SK-N-SH treated with all-trans-retinoic acid at 6 μM for 48 hours (cell line): ENCODE measurements around the gene NGEF.

Experiments
- ATAC-seq: fragments of 200-7000 bp; cut with Tn5 transposase; 3 replicates; pipeline ENCODE4 v1.9.1; 2020; ENCODE audit warnings: mild to moderate bottlenecking, moderate library complexity
- ARNTL ChIP-seq: fragments of 450-650 bp; formaldehyde crosslinking; IDR thresholded peaks from 2 replicates; pipeline ENCODE4 v1.5.0; 2020; ENCODE audit warnings: low read depth, mild to moderate bottlenecking, moderate library complexity, borderline replicate concordance
- BACH2 ChIP-seq: fragments of 250-450 bp; sonication (Bioruptor Pico); IDR thresholded peaks from 2 replicates; pipeline ENCODE4 v1.9.0; 2021; ENCODE audit warnings: mild to moderate bottlenecking, borderline replicate concordance
- CSDC2 ChIP-seq: fragments of 250-450 bp; sonication (Bioruptor Pico); IDR thresholded peaks from 2 replicates; pipeline ENCODE4 v1.5.0; 2020; ENCODE audit warnings: mild to moderate bottlenecking, moderate library complexity
- ESRRG ChIP-seq: fragments of 250-450 bp; sonication (Bioruptor Pico); IDR thresholded peaks from 2 replicates; pipeline ENCODE4 v1.6.1; 2021; ENCODE audit warnings: mild to moderate bottlenecking
- GLIS3 ChIP-seq: fragments of 250-450 bp; sonication (Bioruptor Pico); IDR thresholded peaks from 2 replicates; pipeline ENCODE4 v1.5.0; 2020; ENCODE audit warnings: mild to moderate bottlenecking, moderate library complexity
- ISL1 ChIP-seq: fragments of 250-450 bp; sonication (Bioruptor Pico); IDR thresholded peaks from 2 replicates; pipeline ENCODE4 v2.1.2; 2022; ENCODE audit warnings: mild to moderate bottlenecking, moderate library complexity
- OSR1 ChIP-seq: fragments of 250-450 bp; sonication (Bioruptor Pico); IDR thresholded peaks from 2 replicates; pipeline ENCODE4 v1.8.0; 2022; ENCODE audit warnings: moderate library complexity, mild to moderate bottlenecking, inconsistent platforms
- RARB ChIP-seq: fragments of 250-450 bp; sonication (Bioruptor Pico); IDR thresholded peaks from 2 replicates; pipeline ENCODE4 v1.8.0; 2021; ENCODE audit warnings: mild to moderate bottlenecking, moderate library complexity
- SNAI2 ChIP-seq: fragments of 250-450 bp; sonication (Bioruptor Pico); IDR thresholded peaks from 2 replicates; pipeline ENCODE4 v1.5.0; 2020; ENCODE audit warnings: mild to moderate bottlenecking, moderate library complexity
- TCF4 ChIP-seq: fragments of 250-450 bp; sonication (Bioruptor Pico); IDR thresholded peaks from 2 replicates; pipeline ENCODE4 v1.8.0; 2021; ENCODE audit warnings: mild to moderate bottlenecking, moderate library complexity, borderline replicate concordance
- TOX ChIP-seq: fragments of 250-450 bp; sonication (Bioruptor Pico); IDR thresholded peaks from 2 replicates; pipeline ENCODE4 v1.8.0; 2021; ENCODE audit warnings: mild to moderate bottlenecking, moderate library complexity, borderline replicate concordance
- ZC3H10 ChIP-seq: fragments of 250-450 bp; sonication (Bioruptor Pico); IDR thresholded peaks from 2 replicates; pipeline ENCODE4 v1.5.1; 2021; ENCODE audit warnings: mild to moderate bottlenecking, moderate library complexity
- ZFP3 ChIP-seq: fragments of 250-450 bp; sonication (Bioruptor Pico); IDR thresholded peaks from 2 replicates; pipeline ENCODE4 v1.5.0; 2020; ENCODE audit warnings: mild to moderate bottlenecking, moderate library complexity
- ZFP30 ChIP-seq: fragments of 450-650 bp; formaldehyde crosslinking; IDR thresholded peaks from 2 replicates; pipeline ENCODE4 v1.5.0; 2022; ENCODE audit warnings: mild to moderate bottlenecking, moderate library complexity
- ZNF565 ChIP-seq: fragments of 450-650 bp; formaldehyde crosslinking; conservative IDR thresholded peaks from 2 replicates; pipeline ENCODE4 v1.5.0; 2020; ENCODE audit warnings: low read depth, mild to moderate bottlenecking, moderate library complexity
- ZNF70 ChIP-seq: fragments of 450-650 bp; formaldehyde crosslinking; IDR thresholded peaks from 2 replicates; pipeline ENCODE4 v1.5.0; 2020; ENCODE audit warnings: mild to moderate bottlenecking, moderate library complexity
- TF ChIP-seq, protein P1 (sequence below): fragments of 250-450 bp; sonication (Bioruptor Pico); IDR thresholded peaks from 2 replicates; pipeline ENCODE4 v1.5.1; 2020; ENCODE audit warnings: low read depth, mild to moderate bottlenecking, moderate library complexity
- TF ChIP-seq, protein P2 (sequence below): fragments of 250-450 bp; sonication (Bioruptor Pico); IDR thresholded peaks from 2 replicates; pipeline ENCODE4 v1.5.1; 2021; ENCODE audit warnings: mild to moderate bottlenecking, moderate library complexity
- TF ChIP-seq, protein P3 (sequence below): fragments of 250-450 bp; sonication (Bioruptor Pico); IDR thresholded peaks from 2 replicates; pipeline ENCODE4 v1.8.0; 2020; ENCODE audit warnings: mild to moderate bottlenecking, moderate library complexity, borderline replicate concordance
- TF ChIP-seq, protein P4 (sequence below): fragments of 250-450 bp; sonication (Bioruptor Pico); IDR thresholded peaks from 2 replicates; pipeline ENCODE4 v1.8.0; 2021; ENCODE audit warnings: low read depth, mild to moderate bottlenecking, moderate library complexity, borderline replicate concordance
- TF ChIP-seq, protein P5 (sequence below): fragments of 250-450 bp; sonication (Bioruptor Pico); IDR thresholded peaks from 2 replicates; pipeline ENCODE4 v1.5.0; 2020; ENCODE audit warnings: mild to moderate bottlenecking, moderate library complexity

NGEF gene

DNA sequence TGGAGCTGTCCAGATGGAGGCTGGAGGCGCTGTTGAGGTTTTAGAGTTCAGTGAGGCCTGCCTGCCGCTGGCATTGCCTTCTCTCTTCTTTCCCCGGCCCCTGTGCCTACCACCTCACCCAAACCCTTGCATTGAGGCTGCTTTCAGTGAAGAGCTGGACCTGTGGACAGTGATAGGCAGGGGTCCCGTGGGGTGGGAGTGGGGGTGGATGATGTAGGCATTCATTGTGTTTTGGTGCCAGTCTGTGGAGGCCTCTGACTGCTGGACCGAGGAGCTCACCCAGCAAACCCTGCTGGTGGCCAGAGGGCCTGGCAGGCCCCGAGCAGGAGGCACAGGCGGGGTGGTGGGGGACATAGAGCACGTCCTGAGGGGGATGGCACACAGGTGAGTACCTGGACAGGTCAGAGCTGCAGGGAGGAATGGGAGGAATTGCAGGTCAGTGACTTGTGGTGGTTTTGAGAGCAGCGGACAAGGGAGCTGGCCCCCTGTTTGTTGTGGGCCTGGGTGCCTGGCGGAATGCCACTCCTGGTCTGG is 35.6 kb downstream of the NGEF start:
- ATAC-seq: no peak
- TF ChIP-seq, protein P1, sequence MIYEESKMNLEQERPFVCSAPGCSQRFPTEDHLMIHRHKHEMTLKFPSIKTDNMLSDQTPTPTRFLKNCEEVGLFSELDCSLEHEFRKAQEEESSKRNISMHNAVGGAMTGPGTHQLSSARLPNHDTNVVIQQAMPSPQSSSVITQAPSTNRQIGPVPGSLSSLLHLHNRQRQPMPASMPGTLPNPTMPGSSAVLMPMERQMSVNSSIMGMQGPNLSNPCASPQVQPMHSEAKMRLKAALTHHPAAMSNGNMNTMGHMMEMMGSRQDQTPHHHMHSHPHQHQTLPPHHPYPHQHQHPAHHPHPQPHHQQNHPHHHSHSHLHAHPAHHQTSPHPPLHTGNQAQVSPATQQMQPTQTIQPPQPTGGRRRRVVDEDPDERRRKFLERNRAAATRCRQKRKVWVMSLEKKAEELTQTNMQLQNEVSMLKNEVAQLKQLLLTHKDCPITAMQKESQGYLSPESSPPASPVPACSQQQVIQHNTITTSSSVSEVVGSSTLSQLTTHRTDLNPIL (CRISPR knock-in tag): no peak

DNA sequence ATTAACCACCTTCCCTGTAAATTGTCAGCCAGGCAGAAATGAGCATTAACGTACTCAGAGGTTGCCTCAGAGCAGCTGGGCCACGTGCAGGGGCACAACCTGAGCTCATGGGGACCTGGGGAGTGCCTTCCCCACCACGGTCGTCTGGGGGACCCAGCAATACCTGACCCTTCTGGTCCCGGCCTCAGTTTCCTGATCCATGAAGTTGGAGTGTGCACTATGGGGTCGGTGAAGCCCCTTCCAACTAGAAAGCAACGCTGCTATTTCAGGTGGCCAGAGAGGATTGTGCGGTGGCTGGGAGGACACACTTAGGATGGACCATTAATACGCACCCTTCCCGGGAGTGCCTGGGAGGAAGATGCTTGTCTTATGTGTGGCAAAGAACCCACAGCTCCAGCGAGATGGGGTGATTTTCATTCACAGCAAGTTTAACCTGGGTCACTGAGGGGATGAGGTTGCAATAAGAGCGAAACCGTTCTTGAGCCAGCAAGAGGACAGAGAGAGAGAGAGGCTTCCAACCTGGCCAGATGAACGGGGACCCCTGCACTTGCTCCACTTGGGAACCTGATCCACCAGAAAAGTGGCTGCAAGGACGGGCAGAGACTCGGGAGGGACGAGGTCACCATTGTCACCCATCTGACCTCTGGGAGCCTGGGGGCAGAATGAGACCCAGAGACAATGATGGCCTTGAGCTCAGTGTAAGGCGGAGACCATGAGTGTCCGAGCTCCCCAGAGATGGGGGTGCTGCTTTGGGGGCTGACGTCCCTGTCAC is 36.2 kb downstream of the NGEF start:
- no peak for ATAC-seq

DNA sequence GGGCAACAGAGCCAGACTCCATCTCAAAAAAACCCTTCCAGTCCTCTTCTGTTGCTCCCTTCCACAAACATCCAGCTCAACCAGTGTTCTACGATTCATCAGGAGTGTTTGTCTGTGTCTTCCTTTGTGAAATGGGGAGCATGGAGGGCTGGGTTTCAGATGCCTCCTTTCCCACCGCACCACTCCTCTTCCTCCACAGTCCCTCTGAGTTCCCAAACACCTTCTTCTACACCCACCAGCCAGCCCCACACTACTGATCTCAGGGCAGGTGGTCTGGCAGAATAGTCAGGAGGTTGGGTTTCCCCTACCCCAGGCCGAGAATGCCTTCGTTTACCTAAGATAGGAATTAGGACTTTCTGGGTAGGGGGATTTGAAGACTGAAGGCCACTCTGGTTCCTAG is 36.9 kb downstream of the NGEF start:
- no peak for ATAC-seq
- TF ChIP-seq TCF4 (CRISPR knock-in tag) (no peak), ZFP30 (CRISPR knock-in tag) (no peak), CSDC2 (no peak), GLIS3 (CRISPR knock-in tag) (no peak), ESRRG (CRISPR knock-in tag) (no peak), BACH2 (CRISPR knock-in tag) (no peak), ARNTL (no peak), RARB (CRISPR knock-in tag) (no peak), ZNF565 (CRISPR knock-in tag) (no peak), ISL1 (no peak), ZFP3 (CRISPR knock-in tag) (no peak), ZC3H10 (CRISPR knock-in tag) (no peak), OSR1 (CRISPR knock-in tag) (no peak), SNAI2 (CRISPR knock-in tag) (no peak)
- TF ChIP-seq, protein P2, sequence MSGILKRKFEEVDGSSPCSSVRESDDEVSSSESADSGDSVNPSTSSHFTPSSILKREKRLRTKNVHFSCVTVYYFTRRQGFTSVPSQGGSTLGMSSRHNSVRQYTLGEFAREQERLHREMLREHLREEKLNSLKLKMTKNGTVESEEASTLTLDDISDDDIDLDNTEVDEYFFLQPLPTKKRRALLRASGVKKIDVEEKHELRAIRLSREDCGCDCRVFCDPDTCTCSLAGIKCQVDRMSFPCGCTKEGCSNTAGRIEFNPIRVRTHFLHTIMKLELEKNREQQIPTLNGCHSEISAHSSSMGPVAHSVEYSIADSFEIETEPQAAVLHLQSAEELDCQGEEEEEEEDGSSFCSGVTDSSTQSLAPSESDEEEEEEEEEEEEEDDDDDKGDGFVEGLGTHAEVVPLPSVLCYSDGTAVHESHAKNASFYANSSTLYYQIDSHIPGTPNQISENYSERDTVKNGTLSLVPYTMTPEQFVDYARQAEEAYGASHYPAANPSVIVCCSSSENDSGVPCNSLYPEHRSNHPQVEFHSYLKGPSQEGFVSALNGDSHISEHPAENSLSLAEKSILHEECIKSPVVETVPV: no peak
- TF ChIP-seq, protein P3, sequence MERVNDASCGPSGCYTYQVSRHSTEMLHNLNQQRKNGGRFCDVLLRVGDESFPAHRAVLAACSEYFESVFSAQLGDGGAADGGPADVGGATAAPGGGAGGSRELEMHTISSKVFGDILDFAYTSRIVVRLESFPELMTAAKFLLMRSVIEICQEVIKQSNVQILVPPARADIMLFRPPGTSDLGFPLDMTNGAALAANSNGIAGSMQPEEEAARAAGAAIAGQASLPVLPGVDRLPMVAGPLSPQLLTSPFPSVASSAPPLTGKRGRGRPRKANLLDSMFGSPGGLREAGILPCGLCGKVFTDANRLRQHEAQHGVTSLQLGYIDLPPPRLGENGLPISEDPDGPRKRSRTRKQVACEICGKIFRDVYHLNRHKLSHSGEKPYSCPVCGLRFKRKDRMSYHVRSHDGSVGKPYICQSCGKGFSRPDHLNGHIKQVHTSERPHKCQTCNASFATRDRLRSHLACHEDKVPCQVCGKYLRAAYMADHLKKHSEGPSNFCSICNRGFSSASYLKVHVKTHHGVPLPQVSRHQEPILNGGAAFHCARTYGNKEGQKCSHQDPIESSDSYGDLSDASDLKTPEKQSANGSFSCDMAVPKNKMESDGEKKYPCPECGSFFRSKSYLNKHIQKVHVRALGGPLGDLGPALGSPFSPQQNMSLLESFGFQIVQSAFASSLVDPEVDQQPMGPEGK (CRISPR knock-in tag): no peak

More for the DNA sequence above, 36.2 kb downstream of the NGEF start:
- TF ChIP-seq ZNF565 (CRISPR knock-in tag) (no peak), ZC3H10 (CRISPR knock-in tag) (no peak), OSR1 (CRISPR knock-in tag) (no peak), TOX (no peak), GLIS3 (CRISPR knock-in tag) (no peak), ZNF70 (CRISPR knock-in tag) (no peak), RARB (CRISPR knock-in tag) (no peak), SNAI2 (CRISPR knock-in tag) (no peak), ISL1 (no peak)
- TF ChIP-seq, protein P1 (CRISPR knock-in tag): no peak
- TF ChIP-seq, protein P4, sequence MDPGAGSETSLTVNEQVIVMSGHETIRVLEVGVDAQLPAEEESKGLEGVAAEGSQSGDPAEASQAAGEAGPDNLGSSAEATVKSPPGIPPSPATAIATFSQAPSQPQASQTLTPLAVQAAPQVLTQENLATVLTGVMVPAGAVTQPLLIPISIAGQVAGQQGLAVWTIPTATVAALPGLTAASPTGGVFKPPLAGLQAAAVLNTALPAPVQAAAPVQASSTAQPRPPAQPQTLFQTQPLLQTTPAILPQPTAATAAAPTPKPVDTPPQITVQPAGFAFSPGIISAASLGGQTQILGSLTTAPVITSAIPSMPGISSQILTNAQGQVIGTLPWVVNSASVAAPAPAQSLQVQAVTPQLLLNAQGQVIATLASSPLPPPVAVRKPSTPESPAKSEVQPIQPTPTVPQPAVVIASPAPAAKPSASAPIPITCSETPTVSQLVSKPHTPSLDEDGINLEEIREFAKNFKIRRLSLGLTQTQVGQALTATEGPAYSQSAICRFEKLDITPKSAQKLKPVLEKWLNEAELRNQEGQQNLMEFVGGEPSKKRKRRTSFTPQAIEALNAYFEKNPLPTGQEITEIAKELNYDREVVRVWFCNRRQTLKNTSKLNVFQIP: no peak
- TF ChIP-seq, protein P5, sequence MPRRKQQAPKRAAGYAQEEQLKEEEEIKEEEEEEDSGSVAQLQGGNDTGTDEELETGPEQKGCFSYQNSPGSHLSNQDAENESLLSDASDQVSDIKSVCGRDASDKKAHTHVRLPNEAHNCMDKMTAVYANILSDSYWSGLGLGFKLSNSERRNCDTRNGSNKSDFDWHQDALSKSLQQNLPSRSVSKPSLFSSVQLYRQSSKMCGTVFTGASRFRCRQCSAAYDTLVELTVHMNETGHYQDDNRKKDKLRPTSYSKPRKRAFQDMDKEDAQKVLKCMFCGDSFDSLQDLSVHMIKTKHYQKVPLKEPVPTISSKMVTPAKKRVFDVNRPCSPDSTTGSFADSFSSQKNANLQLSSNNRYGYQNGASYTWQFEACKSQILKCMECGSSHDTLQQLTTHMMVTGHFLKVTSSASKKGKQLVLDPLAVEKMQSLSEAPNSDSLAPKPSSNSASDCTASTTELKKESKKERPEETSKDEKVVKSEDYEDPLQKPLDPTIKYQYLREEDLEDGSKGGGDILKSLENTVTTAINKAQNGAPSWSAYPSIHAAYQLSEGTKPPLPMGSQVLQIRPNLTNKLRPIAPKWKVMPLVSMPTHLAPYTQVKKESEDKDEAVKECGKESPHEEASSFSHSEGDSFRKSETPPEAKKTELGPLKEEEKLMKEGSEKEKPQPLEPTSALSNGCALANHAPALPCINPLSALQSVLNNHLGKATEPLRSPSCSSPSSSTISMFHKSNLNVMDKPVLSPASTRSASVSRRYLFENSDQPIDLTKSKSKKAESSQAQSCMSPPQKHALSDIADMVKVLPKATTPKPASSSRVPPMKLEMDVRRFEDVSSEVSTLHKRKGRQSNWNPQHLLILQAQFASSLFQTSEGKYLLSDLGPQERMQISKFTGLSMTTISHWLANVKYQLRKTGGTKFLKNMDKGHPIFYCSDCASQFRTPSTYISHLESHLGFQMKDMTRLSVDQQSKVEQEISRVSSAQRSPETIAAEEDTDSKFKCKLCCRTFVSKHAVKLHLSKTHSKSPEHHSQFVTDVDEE (CRISPR knock-in tag): no peak
- TF ChIP-seq, protein P3 (CRISPR knock-in tag): no peak
- TF ChIP-seq, all 23 proteins: peak for 0
